B cell (primary cell): Measurements from ENCODE around the gene SDR39U1. TPM values are rescaled to one million over a fixed set of nuclear protein-coding genes. Genes with fewer than 3 reads are reported as not detected.

ENCODE experiments used
- ATAC-seq: fragments of 200-7000 bp; cut with Tn5 transposase; one replicate; pipeline ENCODE4 v1.10.0; 2021; ENCODE audit warnings: low read depth, mild to moderate bottlenecking, moderate number of reproducible peaks, moderate library complexity
- CTCF ChIA-PET: fragments of 350-600 bp; sonication (Branson Sonifier 250); formaldehyde crosslinking; loops from one replicate; lab custom pipeline; 2021; ENCODE audit warnings: antibody characterized with exemption, inconsistent platforms; lab: Charles Lee
- POLR2A ChIA-PET: fragments of 350-600 bp; sonication (Branson Sonifier 250); formaldehyde crosslinking; loops from one replicate; lab custom pipeline; 2021; ENCODE audit warnings: antibody characterized with exemption; lab: Charles Lee
- DNase-seq: peaks from one replicate; pipeline ENCODE4 v3.0.0; 2013
- H2AFZ ChIP-seq: 2 replicates; pipeline ENCODE4 v1.6.1; 2012; ENCODE audit warnings: mild to moderate bottlenecking, low read depth, low read length; ENCODE audit not compliant: insufficient read depth, poor library complexity, severe bottlenecking
- H3K27ac ChIP-seq, 2 donors: 1 replicate in 1 of 2; 2 replicates in 1 of 2; pipeline ENCODE4 v1.5.1; 2012 to 2013; ENCODE audit warnings: low read length in 2 of 2, mild to moderate bottlenecking in 2 of 2, moderate library complexity in 1 of 2
- H3K27me3 ChIP-seq, 4 experiments: fragments of 200-600 bp in 1 of 4; sonication (generic) in 1 of 4; replicated peaks in 1 of 4; 1 replicate in 2 of 4; 2 replicates in 2 of 4; pipeline versions ENCODE4 v1.6.1 to v1.7.0; 2013 to 2016; ENCODE audit warnings: low read length in 3 of 4, mild to moderate bottlenecking in 2 of 4, mixed read lengths in 1 of 4, moderate library complexity in 1 of 4; ENCODE audit not compliant: insufficient read depth in 4 of 4, control insufficient read depth in 3 of 4; ENCODE audit errors: control extremely low read depth in 1 of 4
- H3K36me3 ChIP-seq, 2 experiments: replicated peaks in 1 of 2; 1 replicate in 1 of 2; 2 replicates in 1 of 2; pipeline versions ENCODE4 v1.6.1 to v1.7.1; 2013; ENCODE audit warnings: low read length in 1 of 2; ENCODE audit not compliant: insufficient read depth in 2 of 2, control insufficient read depth in 1 of 2; ENCODE audit errors: control extremely low read depth in 1 of 2, extremely low read depth in 1 of 2
- H3K4me1 ChIP-seq, 2 donors: fragments of 200-600 bp in 1 of 2; sonication (generic) in 1 of 2; 1 replicate in 1 of 2; 2 replicates in 1 of 2; pipeline versions ENCODE4 v1.5.1 to v1.6.1; 2013 to 2017; ENCODE audit warnings: low read length in 2 of 2; ENCODE audit not compliant: control insufficient read depth in 2 of 2, insufficient read depth in 2 of 2
- H3K4me2 ChIP-seq: replicated peaks from 2 replicates; pipeline ENCODE3; 2012; ENCODE audit warnings: mild to moderate bottlenecking, low read depth, low read length; ENCODE audit not compliant: poor library complexity, severe bottlenecking
- H3K4me3 ChIP-seq, 5 experiments: fragments of 200-600 bp in 1 of 5; sonication (generic) in 1 of 5; 1 replicate in 3 of 5; 2 replicates in 2 of 5; pipeline versions ENCODE4 v1.5.1 to v1.7.0; 2011 to 2016; ENCODE audit warnings: low read length in 4 of 5, mild to moderate bottlenecking in 4 of 5, low read depth in 2 of 5, control low read depth in 1 of 5, moderate library complexity in 1 of 5; ENCODE audit not compliant: insufficient read depth in 1 of 5; ENCODE audit errors: control extremely low read depth in 1 of 5, extremely low read depth in 1 of 5
- H3K79me2 ChIP-seq: fragments of 200-600 bp; sonication (generic); one replicate; pipeline ENCODE4 v1.6.0; 2016; ENCODE audit warnings: low read length; ENCODE audit not compliant: control insufficient read depth, insufficient read depth
- H3K9ac ChIP-seq: fragments of 200-600 bp; sonication (generic); 2 replicates; pipeline ENCODE4 v1.6.1; 2017; ENCODE audit warnings: mild to moderate bottlenecking, low read length, moderate library complexity
- H3K9me3 ChIP-seq, 3 donors: one replicate each; pipeline versions ENCODE4 v1.6.1 to v1.7.1; 2013; ENCODE audit warnings: low read length in 2 of 3; ENCODE audit not compliant: control insufficient read depth in 2 of 3, insufficient read depth in 1 of 3; ENCODE audit errors: control extremely low read depth in 1 of 3
- H4K20me1 ChIP-seq: 2 replicates; pipeline ENCODE4 v1.6.0; 2012; ENCODE audit warnings: mild to moderate bottlenecking, low read length; ENCODE audit not compliant: insufficient read depth, control insufficient read depth, poor library complexity, severe bottlenecking
- H3K27ac Mint-ChIP-seq: one replicate; pipeline ENCODE4 v1.8.0; 2021; ENCODE audit warnings: mixed read lengths
- H3K27me3 Mint-ChIP-seq: one replicate; pipeline ENCODE4 v1.8.0; 2021; ENCODE audit warnings: mixed read lengths
- H3K4me1 Mint-ChIP-seq: one replicate; pipeline ENCODE4 v1.8.0; 2021; ENCODE audit warnings: mixed read lengths
- H3K4me3 Mint-ChIP-seq: one replicate; pipeline ENCODE4 v1.8.0; 2021; ENCODE audit warnings: mixed read lengths
- H3K9me3 Mint-ChIP-seq: one replicate; pipeline ENCODE4 v1.8.0; 2022; ENCODE audit warnings: mixed read lengths; ENCODE audit not compliant: insufficient read depth
- CTCF ChIP-seq: fragments of 200-600 bp; IDR thresholded peaks from one replicate; pipeline ENCODE4 v1.8.0; 2022; ENCODE audit warnings: antibody characterized with exemption, mild to moderate bottlenecking
- EZH2 ChIP-seq: IDR thresholded peaks from 2 replicates; pipeline ENCODE4 v1.6.1; 2012; ENCODE audit warnings: borderline replicate concordance, low read depth, mild to moderate bottlenecking, moderate library complexity, low read length; ENCODE audit not compliant: insufficient read depth, poor library complexity, severe bottlenecking
- WGBS: methylation state at CpG from one replicate; pipeline ENCODE4 v1.1.5; 2013; ENCODE audit warnings: missing lambda C conversion rate; ENCODE audit not compliant: insufficient coverage; 5-methylcytosine and 5-hydroxymethylcytosine counted together
- intact Hi-C: fragments of 100-400 bp; cut with micrococcal nuclease; formaldehyde crosslinking; loops from one replicate; pipeline ENCODE4 v1.10.0; 2022
- polyA plus RNA-seq: library from polyadenylated mRNA; depleted of rRNA; stranded (reverse); fragments of >200 nt; gene quantifications from 2 replicates; pipeline ENCODE4 v1.2.3, GENCODE V29; 2012
- total RNA-seq, 2 donors: library from RNA; stranded (reverse); fragments of 120-200 nt in 1 of 2; gene quantifications; 1 replicate in 1 of 2; 2 replicates in 1 of 2; pipeline versions ENCODE4 v1.2.3 to v1.2.4, GENCODE V29; 2013 to 2022

The SDR39U1 gene
- total and polyA plus RNA-seq, 2 donors (not counting 1 experiment from before 2014, with no cell fraction given), result 126 to 247 TPM

- Histone ChIP-seq H3K9me3 (no peaks in the 10 kb centered on the region), H4K20me1 (peaks cover 25% of the 10 kb centered on the region), H3K27ac (peak overlapping the region; percentile 98 to 99), H3K4me2 (peak overlapping the region; percentile 95), H3K9ac (peak overlapping the region; percentile 98), H3K36me3 (peaks cover 0 to 26% of the 10 kb centered on the region in 2 experiments), H3K4me1 (peaks cover 22 to 35% of the 10 kb centered on the region in 2 donors), H3K79me2 (peaks cover 42% of the 10 kb centered on the region), H3K27me3 (no peaks in the 10 kb centered on the region), H3K4me3 (peak overlapping the region in 4 of 5 experiments; percentile 77 to 98 (median 93)), H2AFZ (peak overlapping the region; percentile 80)
- intact Hi-C loops, result no loop called here
- peaks cover 30% of the 10 kb centered on the region for H3K4me1 Mint-ChIP-seq
- H3K9me3 Mint-ChIP-seq, result no peaks in the 10 kb centered on the region
- ChIA-PET CTCF (interaction anchor here (0.8 to 17.4 kb wide), 8 partner anchors 8 to 186 kb away, joined by 3 to 650 read pairs (median 4); partner anchors contain the start of genes ADCY4, CIDEB, LTB4R and LTB4R2), POLR2A (interaction anchor here (1.3 to 3.8 kb wide), 6 partner anchors 9 to 315 kb away, joined by 3 to 78 read pairs (median 18); partner anchors contain the start of genes ADCY4, DCAF11, SDR39U1 and TINF2)
- DNase-seq (no peak), ATAC-seq (no peak)
- TF ChIP-seq EZH2 (no peak), CTCF (no peak)
- WGBS, result 92% methylated on average over 14 of the region's 18 CpGs
- peak overlapping the region; percentile 97 for H3K4me3 Mint-ChIP-seq
- no peaks in the 10 kb centered on the region for H3K27me3 Mint-ChIP-seq
- peak overlapping the region; percentile 99 for H3K27ac Mint-ChIP-seq
These were observed 13.8 kb downstream of the SDR39U1 start for GRCh38 chr14:24428628-24429394.
